CD14-positive monocyte (primary cell): ENCODE results near the gene ERMAP. TPM values are rescaled to one million over a fixed set of nuclear protein-coding genes. Genes with fewer than 3 reads are reported as not detected.

Experiments used
- DNase-seq, 3 donors: peaks; one replicate each; pipeline ENCODE4 v3.0.0-alpha.2; 2011 to 2022
- H2AFZ ChIP-seq: 2 replicates; pipeline ENCODE4 v1.6.0; 2012; ENCODE audit warnings: mild to moderate bottlenecking, low read depth, low read length, inconsistent platforms; ENCODE audit not compliant: insufficient read depth, poor library complexity, severe bottlenecking
- H3K27ac ChIP-seq, 2 donors: 1 replicate in 1 of 2; 2 replicates in 1 of 2; pipeline ENCODE4 v1.5.1; 2012 to 2013; ENCODE audit warnings: low read length in 2 of 2, control low read depth in 1 of 2, inconsistent platforms in 1 of 2, low read depth in 1 of 2, mild to moderate bottlenecking in 1 of 2
- H3K27me3 ChIP-seq, 2 donors: one replicate each; pipeline versions ENCODE4 v1.6.0 to v1.6.1; 2011 to 2013; ENCODE audit warnings: low read length in 2 of 2; ENCODE audit not compliant: control insufficient read depth in 2 of 2, insufficient read depth in 2 of 2
- H3K36me3 ChIP-seq, 2 donors: replicated peaks in 1 of 2; 1 replicate in 1 of 2; 2 replicates in 1 of 2; pipeline versions ENCODE4 v1.5.1 to v1.6.1; 2012 to 2013; ENCODE audit warnings: low read length in 2 of 2, control low read depth in 1 of 2, inconsistent platforms in 1 of 2, mild to moderate bottlenecking in 1 of 2; ENCODE audit not compliant: insufficient read depth in 2 of 2, control insufficient read depth in 1 of 2
- H3K4me1 ChIP-seq, 2 donors: 1 replicate in 1 of 2; 2 replicates in 1 of 2; pipeline versions ENCODE4 v1.5.1 to v1.6.1; 2012 to 2013; ENCODE audit warnings: low read length in 2 of 2, control low read depth in 1 of 2, inconsistent platforms in 1 of 2, mild to moderate bottlenecking in 1 of 2, moderate library complexity in 1 of 2; ENCODE audit not compliant: insufficient read depth in 2 of 2, control insufficient read depth in 1 of 2
- H3K4me2 ChIP-seq: replicated peaks from 2 replicates; pipeline ENCODE3; 2012; ENCODE audit warnings: low read length, moderate library complexity, mild to moderate bottlenecking; ENCODE audit not compliant: poor library complexity, severe bottlenecking; ENCODE audit errors: extremely low read depth
- H3K4me3 ChIP-seq, 3 experiments: fragments of 200-600 bp in 1 of 3; sonication (generic) in 1 of 3; replicated peaks in 1 of 3; 1 replicate in 2 of 3; 2 replicates in 1 of 3; pipeline ENCODE4 v1.5.1; 2011 to 2013; ENCODE audit warnings: low read length in 3 of 3, mild to moderate bottlenecking in 3 of 3, control low read depth in 2 of 3, low read depth in 2 of 3, inconsistent platforms in 1 of 3, moderate library complexity in 1 of 3
- H3K79me2 ChIP-seq: 2 replicates; pipeline ENCODE4 v1.6.0; 2012; ENCODE audit warnings: mild to moderate bottlenecking, control low read depth, inconsistent platforms, low read length, moderate library complexity; ENCODE audit not compliant: insufficient read depth
- H3K9ac ChIP-seq: 2 replicates; pipeline ENCODE4 v1.6.0; 2017; ENCODE audit warnings: low read length, mild to moderate bottlenecking; ENCODE audit not compliant: insufficient read depth, poor library complexity, severe bottlenecking
- H3K9me3 ChIP-seq, 2 donors: replicated peaks in 1 of 2; 1 replicate in 1 of 2; 2 replicates in 1 of 2; pipeline versions ENCODE4 v1.5.1 to v1.6.1; 2012 to 2013; ENCODE audit warnings: low read length in 2 of 2, control low read depth in 1 of 2; ENCODE audit not compliant: control insufficient read depth in 1 of 2, insufficient read depth in 1 of 2
- H4K20me1 ChIP-seq: 2 replicates; pipeline ENCODE4 v1.6.0; 2012; ENCODE audit warnings: mild to moderate bottlenecking, low read length, control low read depth, moderate library complexity; ENCODE audit not compliant: insufficient read depth
- H3K27ac Mint-ChIP-seq, 7 donors: one replicate each; pipeline ENCODE4 v1.8.0; 2020; ENCODE audit warnings: mild to moderate bottlenecking in 7 of 7, mixed read lengths in 7 of 7, moderate library complexity in 6 of 7, inconsistent platforms in 2 of 7
- H3K27me3 Mint-ChIP-seq, 3 donors: one replicate each; pipeline ENCODE4 v1.8.0; 2021 to 2022; ENCODE audit warnings: low read depth in 3 of 3, mild to moderate bottlenecking in 3 of 3, mixed read lengths in 3 of 3, moderate library complexity in 3 of 3, inconsistent platforms in 1 of 3
- H3K36me3 Mint-ChIP-seq, 2 donors: one replicate each; pipeline ENCODE4 v1.8.0; 2020; ENCODE audit warnings: mixed read lengths in 2 of 2, inconsistent platforms in 1 of 2, mild to moderate bottlenecking in 1 of 2
- H3K4me1 Mint-ChIP-seq: one replicate; pipeline ENCODE4 v1.8.0; 2020; ENCODE audit warnings: mild to moderate bottlenecking, mixed read lengths
- H3K4me3 Mint-ChIP-seq, 2 donors: one replicate each; pipeline ENCODE4 v1.8.0; 2020; ENCODE audit warnings: mild to moderate bottlenecking in 2 of 2, mixed read lengths in 2 of 2, moderate library complexity in 1 of 2
- H3K9me3 Mint-ChIP-seq, 7 donors: one replicate each; pipeline ENCODE4 v1.8.0; 2020 to 2022; ENCODE audit warnings: mixed read lengths in 7 of 7, mild to moderate bottlenecking in 6 of 7, moderate library complexity in 6 of 7, inconsistent platforms in 2 of 7
- WGBS: methylation state at CpG from one replicate; pipeline ENCODE4 v1.1.5; 2013; ENCODE audit warnings: missing lambda C conversion rate; ENCODE audit not compliant: insufficient coverage; 5-methylcytosine and 5-hydroxymethylcytosine counted together
- intact Hi-C, 2 donors: fragments of 100-400 bp; cut with micrococcal nuclease; formaldehyde crosslinking; loops; one replicate each; pipeline versions ENCODE4 v1.15.0 to v1.15.1; 2023
- polyA plus RNA-seq, 3 donors: library from polyadenylated mRNA; depleted of rRNA in 1 of 3; unstranded in 2 of 3; stranded (reverse) in 1 of 3; fragments of 300-500 nt in 2 of 3; fragments of >200 nt in 1 of 3; fragmentation: Illumina TruSeq in 2 of 3; gene quantifications; 1 replicate in 2 of 3; 2 replicates in 1 of 3; pipeline ENCODE4 v1.2.3, GENCODE V29; 2012 to 2021
- TF ChIP-seq, protein P1 (sequence below): fragments of 200-600 bp; IDR thresholded peaks from one replicate; pipeline ENCODE4 v1.8.0; 2022; ENCODE audit warnings: antibody characterized with exemption, mild to moderate bottlenecking

The ERMAP gene
- polyA plus RNA-seq, 3 donors: 6.0 to 22.7 (median 8.4) TPM

GRCh38 chr1:42845866-42846256 is 28.9 kb downstream of the ERMAP start:
- peaks cover 14 to 20% of the 10 kb centered on the region in 2 donors for H3K4me1 ChIP-seq
- Mint-ChIP-seq H3K36me3 (peaks cover 38 to 41% of the 10 kb centered on the region in 2 donors), H3K4me1 (peaks cover 24% of the 10 kb centered on the region), H3K27ac (peak overlapping the region in 2 of 7 donors; percentile 50 to 80), H3K27me3 (peaks cover 0 to 3% (median 0%) of the 10 kb centered on the region in 3 donors), H3K9me3 (peaks cover 0 to 3% (median under 1%) of the 10 kb centered on the region in 7 donors), H3K4me3 (peak overlapping the region; percentile 95 to 98)
- no peaks in the 10 kb centered on the region for H3K27me3 ChIP-seq
- no peak overlapping the region for H3K27ac ChIP-seq
- peak overlapping the region; percentile 66 to 91 (median 77) for H3K4me3 ChIP-seq
- intact Hi-C loops: loop anchor here (5.0 to 10.0 kb wide), 5 partner anchors 34 to 329 kb away; partner anchors contain the start of genes C1orf50 (in 2 of the 2), P3H1 (in 2 of the 2), CFAP57 (in 1 of the 2) and EBNA1BP2 (in 1 of the 2)
- no peak for DNase-seq
- H4K20me1 ChIP-seq: no peaks in the 10 kb centered on the region
- H3K36me3 ChIP-seq: peaks cover 16 to 43% of the 10 kb centered on the region in 2 donors
- peak overlapping the region; percentile 87 for H2AFZ ChIP-seq
- WGBS: no CpG with 5 or more reads among the region's 10 CpGs
- peaks cover 0 to under 1% of the 10 kb centered on the region in 2 donors for H3K9me3 ChIP-seq
- TF ChIP-seq, protein P1, sequence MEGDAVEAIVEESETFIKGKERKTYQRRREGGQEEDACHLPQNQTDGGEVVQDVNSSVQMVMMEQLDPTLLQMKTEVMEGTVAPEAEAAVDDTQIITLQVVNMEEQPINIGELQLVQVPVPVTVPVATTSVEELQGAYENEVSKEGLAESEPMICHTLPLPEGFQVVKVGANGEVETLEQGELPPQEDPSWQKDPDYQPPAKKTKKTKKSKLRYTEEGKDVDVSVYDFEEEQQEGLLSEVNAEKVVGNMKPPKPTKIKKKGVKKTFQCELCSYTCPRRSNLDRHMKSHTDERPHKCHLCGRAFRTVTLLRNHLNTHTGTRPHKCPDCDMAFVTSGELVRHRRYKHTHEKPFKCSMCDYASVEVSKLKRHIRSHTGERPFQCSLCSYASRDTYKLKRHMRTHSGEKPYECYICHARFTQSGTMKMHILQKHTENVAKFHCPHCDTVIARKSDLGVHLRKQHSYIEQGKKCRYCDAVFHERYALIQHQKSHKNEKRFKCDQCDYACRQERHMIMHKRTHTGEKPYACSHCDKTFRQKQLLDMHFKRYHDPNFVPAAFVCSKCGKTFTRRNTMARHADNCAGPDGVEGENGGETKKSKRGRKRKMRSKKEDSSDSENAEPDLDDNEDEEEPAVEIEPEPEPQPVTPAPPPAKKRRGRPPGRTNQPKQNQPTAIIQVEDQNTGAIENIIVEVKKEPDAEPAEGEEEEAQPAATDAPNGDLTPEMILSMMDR: no peak
- peaks cover 14% of the 10 kb centered on the region for H3K79me2 ChIP-seq
- H3K9ac ChIP-seq: no peak overlapping the region
- H3K4me2 ChIP-seq: peak overlapping the region; percentile 99

- peak within 1 kb of the TSS; percentile 99 for H3K4me2 ChIP-seq
- peak; percentile 90 to 97 (median 92) for DNase-seq
- Mint-ChIP-seq H3K36me3 (peaks cover 41 to 44% of the 10 kb centered on the region in 2 donors), H3K27ac (peak within 1 kb of the TSS; percentile 54 to 90 (median 85)), H3K9me3 (peaks cover 0 to 6% (median 3%) of the 10 kb centered on the region in 7 donors), H3K4me1 (peaks cover 24% of the 10 kb centered on the region), H3K27me3 (peaks cover 0 to 1% (median 0%) of the 10 kb centered on the region in 3 donors), H3K4me3 (peak within 1 kb of the TSS; percentile 95 to 98)
- H4K20me1 ChIP-seq: no peaks in the 10 kb centered on the region
- H2AFZ ChIP-seq: peak within 1 kb of the TSS; percentile 87
- H3K79me2 ChIP-seq: peaks cover 14% of the 10 kb centered on the region
- H3K36me3 ChIP-seq: peaks cover 20 to 43% of the 10 kb centered on the region in 2 donors
- H3K27ac ChIP-seq: peak within 1 kb of the TSS; percentile 18 to 80
- under 1% methylated on average over 48 of the region's 50 CpGs for WGBS
- peaks cover 0 to 7% of the 10 kb centered on the region in 2 donors for H3K9me3 ChIP-seq
- H3K4me3 ChIP-seq: peak within 1 kb of the TSS; percentile 66 to 91 (median 77)
- TF ChIP-seq, protein P1: peak; percentile 37
- no peaks in the 10 kb centered on the region for H3K27me3 ChIP-seq
- peak within 1 kb of the TSS; percentile 75 for H3K9ac ChIP-seq
- H3K4me1 ChIP-seq: peaks cover 14 to 20% of the 10 kb centered on the region in 2 donors
- intact Hi-C loops: loop anchor here (5.0 to 10.0 kb wide), 5 partner anchors 34 to 328 kb away; partner anchors contain the start of genes C1orf50 (in 2 of the 2), P3H1 (in 2 of the 2), CFAP57 (in 1 of the 2) and EBNA1BP2 (in 1 of the 2)
Measured at GRCh38 chr1:42846257-42847110, 29.6 kb downstream of the ERMAP start, which contains the start of gene ZNF691. Gene ZNF691, plus strand, starts transcription at chr1:42846613. Its CDS starts 3,046 bp downstream, at chr1:42849659.
